HepG2 (cell line): Measurements from ENCODE around the gene GRIN3B. TPM values are rescaled to one million over a fixed set of nuclear protein-coding genes. Genes with fewer than 3 reads are reported as not detected.

ENCODE experiments used
- ATAC-seq: fragments of 200-7000 bp; cut with Tn5 transposase; 3 replicates; pipeline ENCODE4 v1.9.1; 2020; ENCODE audit warnings: mild to moderate bottlenecking, moderate library complexity
- BruUV-seq: library from RNA; stranded (reverse); fragments of 400-500 nt; replicated peaks from 2 replicates; lab custom pipeline; 2021; lab: Mats Ljungman, UMichigan
- CTCF ChIA-PET: fragments of 300-600 bp; formaldehyde crosslinking; extraction: SDS; loops from one replicate; lab custom pipeline; 2021; ENCODE audit warnings: low total read pairs, inconsistent platforms, low intra/inter-chr PET ratio; lab: Yijun Ruan, JAX
- POLR2A ChIA-PET: fragments of 350-600 bp; sonication (Branson Sonifier 250); formaldehyde crosslinking; loops from one replicate; lab custom pipeline; 2020; ENCODE audit warnings: antibody characterized with exemption, inconsistent platforms; lab: Yijun Ruan, JAX
- DNase-seq: peaks from one replicate; pipeline ENCODE4 v3.0.0-alpha.2; 2015; ENCODE audit warnings: low spot score
- FAIRE-seq: peaks from 3 replicates; lab custom pipeline; 2011; peaks lifted over from hg19 to GRCh38; lab: Jason Lieb, UNC
- H2AFZ ChIP-seq: one replicate; pipeline ENCODE4 v1.6.1; 2011; ENCODE audit warnings: low read length, inconsistent platforms
- H3K27ac ChIP-seq: fragments of 300-600 bp; 3 replicates; pipeline ENCODE4 v1.8.0; 2011; ENCODE audit warnings: mixed run types, mild to moderate bottlenecking, mixed read lengths, low read length, inconsistent platforms; ENCODE audit not compliant: insufficient read depth; ENCODE audit errors: extremely low read length
- H3K27me3 ChIP-seq, 2 experiments: fragments of 200-600 bp in 1 of 2; 2 replicates in 1 of 2; 3 replicates in 1 of 2; pipeline versions ENCODE4 v1.6.0 to v1.8.0; 2011; ENCODE audit warnings: low read length in 2 of 2, mild to moderate bottlenecking in 2 of 2, moderate library complexity in 2 of 2, inconsistent platforms in 1 of 2; ENCODE audit not compliant: insufficient read depth in 2 of 2, control insufficient read depth in 1 of 2
- H3K36me3 ChIP-seq, 2 experiments: fragments of 200-600 bp in 1 of 2; replicated peaks in 1 of 2; 2 replicates in 1 of 2; 3 replicates in 1 of 2; pipeline versions ENCODE4 v1.5.1 to v1.8.0; 2011; ENCODE audit warnings: low read length in 2 of 2, inconsistent platforms in 1 of 2; ENCODE audit not compliant: insufficient read depth in 2 of 2, control insufficient read depth in 1 of 2
- H3K4me1 ChIP-seq: 2 replicates; pipeline ENCODE4 v1.5.1; 2012; ENCODE audit warnings: low read length, inconsistent platforms; ENCODE audit not compliant: insufficient read depth
- H3K4me2 ChIP-seq: 2 replicates; pipeline ENCODE4 v1.6.0; 2011; ENCODE audit warnings: low read depth, low read length, inconsistent platforms
- H3K4me3 ChIP-seq, 3 experiments: fragments of 200-600 bp in 1 of 3; sonication (generic), shearing (Covaris generic) in 1 of 3; replicated peaks in 1 of 3; 2 replicates each; pipeline ENCODE4 v1.5.1; 2011 to 2016; ENCODE audit warnings: low read length in 3 of 3, inconsistent platforms in 2 of 3, low read depth in 2 of 3, mild to moderate bottlenecking in 2 of 3, control low read depth in 1 of 3, mixed read lengths in 1 of 3; ENCODE audit not compliant: insufficient read depth in 1 of 3
- H3K79me2 ChIP-seq: one replicate; pipeline ENCODE4 v1.6.1; 2011; ENCODE audit warnings: low read length, inconsistent platforms; ENCODE audit not compliant: insufficient read depth
- H3K9ac ChIP-seq: 2 replicates; pipeline ENCODE4 v1.6.0; 2011; ENCODE audit warnings: mild to moderate bottlenecking, low read depth, low read length, inconsistent platforms; ENCODE audit not compliant: insufficient read depth
- H3K9me3 ChIP-seq: 2 replicates; pipeline ENCODE4 v1.5.1; 2012; ENCODE audit warnings: mild to moderate bottlenecking, low read length
- H4K20me1 ChIP-seq: 2 replicates; pipeline ENCODE4 v1.6.0; 2011; ENCODE audit warnings: inconsistent platforms, mild to moderate bottlenecking, low read length, moderate library complexity; ENCODE audit not compliant: insufficient read depth
- ARID2 ChIP-seq: sonication (generic); formaldehyde crosslinking; IDR thresholded peaks from 2 replicates; pipeline ENCODE4 v1.8.1; 2022; ENCODE audit warnings: mild to moderate bottlenecking, missing genetic modification reagents, borderline replicate concordance
- HDAC2 ChIP-seq: sonication (generic); formaldehyde crosslinking; IDR thresholded peaks from 2 replicates; pipeline ENCODE4 v1.4.0; 2020; ENCODE audit warnings: missing genetic modification reagents
- IKZF4 ChIP-seq: sonication (generic); formaldehyde crosslinking; IDR thresholded peaks from 2 replicates; pipeline ENCODE4 v1.5.1; 2020; ENCODE audit warnings: borderline replicate concordance, mild to moderate bottlenecking, low read depth, missing genetic modification reagents; ENCODE audit errors: not compliant biosample characterization
- KDM2A ChIP-seq: sonication (generic); formaldehyde crosslinking; IDR thresholded peaks from 2 replicates; pipeline ENCODE4 v1.4.0; 2020; ENCODE audit warnings: low read depth, missing genetic modification reagents, borderline replicate concordance
- PCBP1 ChIP-seq: fragments of 200-400 bp; formaldehyde crosslinking; IDR thresholded peaks from 2 replicates; pipeline ENCODE4 v1.6.1; 2017; ENCODE audit warnings: mild to moderate bottlenecking, low read depth, low read length, borderline replicate concordance
- REPIN1 ChIP-seq: sonication (generic); formaldehyde crosslinking; IDR thresholded peaks from 2 replicates; pipeline ENCODE4 v1.8.0; 2022; ENCODE audit warnings: missing genetic modification reagents, low read depth, mild to moderate bottlenecking, borderline replicate concordance
- ZBTB21 ChIP-seq: sonication (generic); formaldehyde crosslinking; IDR thresholded peaks from 2 replicates; pipeline ENCODE4 v1.4.0; 2020; ENCODE audit warnings: missing genetic modification reagents
- ZNF10 ChIP-seq: sonication (generic); formaldehyde crosslinking; IDR thresholded peaks from 2 replicates; pipeline ENCODE4 v1.4.0; 2020; ENCODE audit warnings: mild to moderate bottlenecking, low read depth, missing genetic modification reagents, borderline replicate concordance
- ZNF121 ChIP-seq: sonication (generic); formaldehyde crosslinking; IDR thresholded peaks from 2 replicates; pipeline ENCODE4 v1.5.0; 2020; ENCODE audit warnings: mild to moderate bottlenecking, missing genetic modification reagents
- ZNF234 ChIP-seq: sonication (generic); formaldehyde crosslinking; conservative IDR thresholded peaks from 2 replicates; pipeline ENCODE4 v1.5.1; 2020; ENCODE audit warnings: mild to moderate bottlenecking, missing genetic modification reagents
- ZNF605 ChIP-seq: sonication (generic); formaldehyde crosslinking; IDR thresholded peaks from 2 replicates; pipeline ENCODE4 v1.8.0; 2022; ENCODE audit warnings: mild to moderate bottlenecking, missing genetic modification reagents
- ZNF703 ChIP-seq: sonication (generic); formaldehyde crosslinking; IDR thresholded peaks from 2 replicates; pipeline ENCODE4 v1.5.1; 2020; ENCODE audit warnings: missing genetic modification reagents, mild to moderate bottlenecking, moderate library complexity, borderline replicate concordance
- WGBS: methylation state at CpG from one replicate; pipeline ENCODE4 v1.1.6; 2017; ENCODE audit warnings: low lambda C conversion rate; 5-methylcytosine and 5-hydroxymethylcytosine counted together
- in situ Hi-C: cut with HindIII; loops from 2 replicates; pipeline ENCODE4 v1.10.0; 2017; ENCODE audit warnings: low pct_unique_long_range_greater_than_20kb; ENCODE audit not compliant: extremely low pct_ligation_motif_present
- intact Hi-C: fragments of 100-400 bp; cut with micrococcal nuclease; formaldehyde crosslinking; loops from one replicate; pipeline ENCODE4 v1.10.0; 2022; ENCODE audit not compliant: unreplicated experiment
- polyA plus RNA-seq, 8 experiments: library from polyadenylated mRNA; depleted of rRNA in 3 of 8; stranded (reverse) in 7 of 8; unstranded in 1 of 8; fragments of >200 nt; fragmentation: Illumina TruSeq in 4 of 8; extraction: Trizol in 4 of 8; gene quantifications; 2 replicates each; pipeline versions ENCODE4 v1.2.1 to v1.2.3, GENCODE V29; 2011 to 2016; ENCODE audit warnings: low read depth in 4 of 8, missing spikeins in 1 of 8, mixed read lengths in 1 of 8; ENCODE audit not compliant: insufficient read depth in 1 of 8
- total RNA-seq, 5 experiments: library from RNA; depleted of rRNA; stranded (reverse); fragments of >200 nt; fragmentation: Illumina TruSeq; extraction: Trizol; gene quantifications; 2 replicates each; pipeline ENCODE4 v1.2.3, GENCODE V29; 2016; ENCODE audit warnings: low read depth in 1 of 5
- TF ChIP-seq, protein P1 (sequence below): sonication (generic); formaldehyde crosslinking; IDR thresholded peaks from 2 replicates; pipeline ENCODE4 v1.5.0; 2020; ENCODE audit warnings: missing genetic modification reagents
- TF ChIP-seq, protein P2 (sequence below): IDR thresholded peaks from 2 replicates; pipeline ENCODE4 v1.6.1; 2018; ENCODE audit warnings: missing genetic modification reagents
- TF ChIP-seq, protein P3 (sequence below): sonication (generic); formaldehyde crosslinking; IDR thresholded peaks from 2 replicates; pipeline ENCODE4 v1.4.0; 2020; ENCODE audit warnings: missing genetic modification reagents, borderline replicate concordance

The GRIN3B gene
- total and polyA plus RNA-seq, 2 of the 13 experiments (the other 11 are each of a cell fraction or from before 2014, with no cell fraction given), result 0.07 to 0.20 TPM

DNA sequence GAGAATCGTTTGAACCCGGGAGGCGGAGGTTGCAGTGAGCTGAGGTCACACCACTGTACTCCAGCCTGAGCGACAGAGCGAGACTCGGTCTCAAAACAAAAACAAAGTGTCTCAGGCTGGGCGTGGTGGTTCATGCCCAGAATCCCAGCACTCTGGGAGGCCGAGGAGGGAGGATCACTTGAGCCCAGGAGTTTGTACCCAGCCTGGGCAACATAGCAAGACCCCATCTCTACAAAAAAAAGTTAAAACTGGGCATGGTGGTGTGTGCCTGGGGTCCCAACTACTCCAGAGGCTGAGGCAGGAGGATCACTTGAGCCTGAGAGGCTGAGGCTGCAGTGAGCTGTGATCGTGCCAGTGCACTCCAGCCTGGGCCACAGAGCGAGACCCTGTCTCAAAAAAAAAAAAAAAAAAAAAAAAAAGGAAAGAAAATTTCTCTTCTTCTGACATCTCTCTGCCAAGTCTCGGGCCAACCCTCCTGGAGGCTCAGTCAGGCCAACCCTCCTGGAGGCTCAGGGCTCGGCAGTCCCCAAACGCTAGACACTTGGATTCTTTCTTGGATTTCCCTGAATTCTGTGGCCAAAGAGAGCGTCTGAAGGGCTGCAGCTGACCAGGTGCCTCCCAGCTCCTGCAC, 48.1 kb upstream of the GRIN3B start:
- H3K4me1 ChIP-seq, result peaks cover 86% of the 10 kb centered on the region
- 36% methylated on average over 14 of the region's 14 CpGs for WGBS
- no peak for FAIRE-seq
- H3K27me3 ChIP-seq, result no peaks in the 10 kb centered on the region
- H3K4me3 ChIP-seq, result peak overlapping the region in 2 of 3 experiments; percentile 20 to 58; a peak in 2 of 6 replicates
- BruUV-seq, result TSS peak; percentile 84
- CTCF ChIA-PET, result no interaction called here
- H3K9me3 ChIP-seq, result no peaks in the 10 kb centered on the region
- in situ Hi-C loops, result no loop called here
- DNase-seq, result no peak
- POLR2A ChIA-PET, result interaction anchor here (0.8 to 4.8 kb wide), 17 partner anchors 9 to 41 kb away, joined by 3 to 50 read pairs (median 6); partner anchors contain the start of gene WDR18
- H4K20me1 ChIP-seq, result peaks cover 6% of the 10 kb centered on the region; the same call in 1 of the 2 replicates
- peak overlapping the region; percentile 99 for H3K27ac ChIP-seq
- H3K4me2 ChIP-seq, result peak overlapping the region; percentile 74
- peaks cover 13 to 19% of the 10 kb centered on the region in 2 experiments; a peak in 4 of 5 replicates for H3K36me3 ChIP-seq
- ATAC-seq, result peak; percentile 5
- intact Hi-C loops, result loop anchor here (2.0 kb wide), 2 partner anchors 17 to 69 kb away; partner anchors contain the start of genes RNU6-2 and TMEM259
- no peak overlapping the region for H2AFZ ChIP-seq
- H3K79me2 ChIP-seq, result peaks cover 73% of the 10 kb centered on the region
- peak overlapping the region; percentile 92 for H3K9ac ChIP-seq
- TF ChIP-seq ZNF234, result no peak
- TF ChIP-seq ZNF703, result no peak
- no peak for TF ChIP-seq ZNF605 (CRISPR knock-in tag)
- TF ChIP-seq, protein P1, sequence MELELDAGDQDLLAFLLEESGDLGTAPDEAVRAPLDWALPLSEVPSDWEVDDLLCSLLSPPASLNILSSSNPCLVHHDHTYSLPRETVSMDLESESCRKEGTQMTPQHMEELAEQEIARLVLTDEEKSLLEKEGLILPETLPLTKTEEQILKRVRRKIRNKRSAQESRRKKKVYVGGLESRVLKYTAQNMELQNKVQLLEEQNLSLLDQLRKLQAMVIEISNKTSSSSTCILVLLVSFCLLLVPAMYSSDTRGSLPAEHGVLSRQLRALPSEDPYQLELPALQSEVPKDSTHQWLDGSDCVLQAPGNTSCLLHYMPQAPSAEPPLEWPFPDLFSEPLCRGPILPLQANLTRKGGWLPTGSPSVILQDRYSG, result no peak
- peak; percentile 99 for TF ChIP-seq ZNF121
- 0 out of 2 replicates have a peak, but pooled peaks have one; percentile 4 for TF ChIP-seq REPIN1 (CRISPR knock-in tag)
- TF ChIP-seq, protein P2, sequence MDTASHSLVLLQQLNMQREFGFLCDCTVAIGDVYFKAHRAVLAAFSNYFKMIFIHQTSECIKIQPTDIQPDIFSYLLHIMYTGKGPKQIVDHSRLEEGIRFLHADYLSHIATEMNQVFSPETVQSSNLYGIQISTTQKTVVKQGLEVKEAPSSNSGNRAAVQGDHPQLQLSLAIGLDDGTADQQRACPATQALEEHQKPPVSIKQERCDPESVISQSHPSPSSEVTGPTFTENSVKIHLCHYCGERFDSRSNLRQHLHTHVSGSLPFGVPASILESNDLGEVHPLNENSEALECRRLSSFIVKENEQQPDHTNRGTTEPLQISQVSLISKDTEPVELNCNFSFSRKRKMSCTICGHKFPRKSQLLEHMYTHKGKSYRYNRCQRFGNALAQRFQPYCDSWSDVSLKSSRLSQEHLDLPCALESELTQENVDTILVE (CRISPR knock-in tag), result no peak
- no peak for TF ChIP-seq HDAC2 (CRISPR knock-in tag)
- no peak for TF ChIP-seq PCBP1
- no peak for TF ChIP-seq IKZF4 (CRISPR knock-in tag)
- TF ChIP-seq KDM2A (CRISPR knock-in tag), result no peak
- TF ChIP-seq, protein P3, sequence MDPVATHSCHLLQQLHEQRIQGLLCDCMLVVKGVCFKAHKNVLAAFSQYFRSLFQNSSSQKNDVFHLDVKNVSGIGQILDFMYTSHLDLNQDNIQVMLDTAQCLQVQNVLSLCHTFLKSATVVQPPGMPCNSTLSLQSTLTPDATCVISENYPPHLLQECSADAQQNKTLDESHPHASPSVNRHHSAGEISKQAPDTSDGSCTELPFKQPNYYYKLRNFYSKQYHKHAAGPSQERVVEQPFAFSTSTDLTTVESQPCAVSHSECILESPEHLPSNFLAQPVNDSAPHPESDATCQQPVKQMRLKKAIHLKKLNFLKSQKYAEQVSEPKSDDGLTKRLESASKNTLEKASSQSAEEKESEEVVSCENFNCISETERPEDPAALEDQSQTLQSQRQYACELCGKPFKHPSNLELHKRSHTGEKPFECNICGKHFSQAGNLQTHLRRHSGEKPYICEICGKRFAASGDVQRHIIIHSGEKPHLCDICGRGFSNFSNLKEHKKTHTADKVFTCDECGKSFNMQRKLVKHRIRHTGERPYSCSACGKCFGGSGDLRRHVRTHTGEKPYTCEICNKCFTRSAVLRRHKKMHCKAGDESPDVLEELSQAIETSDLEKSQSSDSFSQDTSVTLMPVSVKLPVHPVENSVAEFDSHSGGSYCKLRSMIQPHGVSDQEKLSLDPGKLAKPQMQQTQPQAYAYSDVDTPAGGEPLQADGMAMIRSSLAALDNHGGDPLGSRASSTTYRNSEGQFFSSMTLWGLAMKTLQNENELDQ (CRISPR knock-in tag), result no peak
- TF ChIP-seq ZBTB21 (CRISPR knock-in tag), result no peak
- TF ChIP-seq ARID2, result no peak
- no peak for TF ChIP-seq ZNF10 (CRISPR knock-in tag)
